ENCODE data around the gene PTPRH.

The PTPRH gene

DNA sequence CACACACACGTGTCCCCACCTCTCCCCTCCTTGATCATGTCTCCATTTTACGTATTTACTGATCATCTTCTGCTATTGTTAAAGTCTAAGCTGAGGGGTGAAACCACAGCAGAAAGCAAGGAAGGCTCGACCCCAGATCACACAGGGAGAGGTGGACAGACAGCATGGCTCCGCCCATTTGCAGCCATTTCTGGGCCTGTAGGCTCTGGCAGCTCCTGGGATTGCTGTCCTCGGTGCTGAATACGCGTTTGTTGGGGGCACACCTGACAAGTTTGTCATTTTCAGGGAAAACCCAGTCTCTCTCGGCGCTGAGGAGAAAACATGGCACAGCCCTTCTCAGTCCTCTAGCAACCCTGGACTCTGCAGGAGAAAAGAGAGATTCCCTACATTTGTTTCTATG is 11.2 kb upstream of the PTPRH start:
- no peaks in the 10 kb centered on the region for H3K79me2 ChIP-seq (ENCODE audit: control insufficient read depth, insufficient read depth, low read length, poor library complexity)
- no peak overlapping the region for H3K14ac ChIP-seq (ENCODE audit: low read length)
- H2BK5ac ChIP-seq (ENCODE audit: low read depth, low read length, poor library complexity), result no peak overlapping the region
- H3K4ac ChIP-seq (ENCODE audit: low read depth, low read length), result no peak overlapping the region
- no peak overlapping the region for H2BK12ac ChIP-seq (ENCODE audit: low read length)
- H2AK5ac ChIP-seq (ENCODE audit: low read length), result no peak overlapping the region
- no peak for DNase-seq
- peaks cover 3% of the 10 kb centered on the region for H3K9me3 ChIP-seq (ENCODE audit: insufficient read depth, low read depth, low read length)
- no peak overlapping the region for H3K9ac ChIP-seq (ENCODE audit: low read length)
- H2AFZ ChIP-seq (ENCODE audit: insufficient read depth, low read length, poor library complexity), result no peak overlapping the region
- peaks cover 0 to 6% of the 10 kb centered on the region in 2 experiments for H3K36me3 ChIP-seq (ENCODE audit: control insufficient read depth in 1 of 2, insufficient read depth in 2 of 2, low read length in 2 of 2)
- H3K27ac ChIP-seq (ENCODE audit: low read depth, low read length), result no peak overlapping the region
- H3K23ac ChIP-seq (ENCODE audit: low read length), result no peak overlapping the region
- H3K4me2 ChIP-seq (ENCODE audit: low read length), result no peak overlapping the region
- H2BK120ac ChIP-seq (ENCODE audit: insufficient read depth, low read length, poor library complexity), result no peak overlapping the region
- no peak overlapping the region for H4K12ac ChIP-seq (ENCODE audit: low read depth, low read length)
- H4K8ac ChIP-seq (ENCODE audit: low read depth, low read length), result no peak overlapping the region
- no peak overlapping the region for H3K18ac ChIP-seq (ENCODE audit: low read length)
- no CpG with 5 or more reads among the region's 9 CpGs for WGBS (ENCODE audit: extremely low coverage, insufficient coverage, insufficient read length)
- H3K4me3 ChIP-seq (ENCODE audit: low read depth, low read length), result no peak overlapping the region
- H4K91ac ChIP-seq (ENCODE audit: low read depth, low read length), result no peak overlapping the region
- peaks cover 3% of the 10 kb centered on the region for H3K79me1 ChIP-seq (ENCODE audit: low read length)
- H3K27me3 ChIP-seq (ENCODE audit: insufficient read depth, low read length), result no peaks in the 10 kb centered on the region
- H3K4me1 ChIP-seq (ENCODE audit: control insufficient read depth in 1 of 2, insufficient read depth in 2 of 2, low read length in 2 of 2), result peaks cover 5 to 6% of the 10 kb centered on the region in 2 experiments

DNA sequence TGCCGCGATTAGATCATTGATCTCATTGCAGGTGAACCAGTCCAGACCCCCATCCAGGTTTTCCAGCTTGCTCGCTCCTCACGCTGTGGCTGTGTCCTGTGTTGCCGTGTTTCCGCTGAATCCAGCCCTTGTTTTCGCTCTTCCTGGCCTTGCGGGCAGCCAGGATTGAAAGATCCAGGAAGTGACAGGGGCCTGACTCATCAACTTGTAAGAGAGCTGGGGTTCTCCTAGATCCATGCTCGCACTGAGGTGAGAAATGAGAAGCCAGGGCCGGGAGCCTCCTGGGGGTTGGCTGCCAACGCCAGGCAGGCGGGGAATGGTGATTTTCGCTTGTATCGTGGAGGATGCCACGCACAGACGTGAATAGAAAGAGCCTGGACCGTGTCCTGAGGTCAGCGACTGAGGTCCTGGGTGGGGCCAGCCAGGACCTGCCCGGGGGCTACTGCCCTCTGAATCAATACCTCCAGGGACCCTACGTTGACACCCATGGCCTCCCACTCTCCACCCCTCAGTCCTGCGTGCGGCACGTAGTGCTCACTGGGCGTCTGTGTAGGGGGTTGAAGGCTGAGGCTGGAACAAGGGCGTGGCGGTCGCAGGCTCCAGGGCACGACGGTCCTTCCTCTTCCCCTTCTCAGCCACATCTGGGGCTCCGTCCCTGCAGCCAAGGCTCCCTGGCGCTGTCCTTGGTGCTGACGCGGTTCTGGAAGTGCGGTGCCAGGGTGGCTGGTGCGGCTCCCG is 7.3 kb upstream of the PTPRH start:
- Histone ChIP-seq H3K27me3 (ENCODE audit: insufficient read depth, low read length) (no peaks in the 10 kb centered on the region), H3K79me1 (ENCODE audit: low read length) (peaks cover 3% of the 10 kb centered on the region), H3K36me3 (ENCODE audit: control insufficient read depth in 1 of 2, insufficient read depth in 2 of 2, low read length in 2 of 2) (no peaks in the 10 kb centered on the region), H2BK12ac (ENCODE audit: low read length) (no peak overlapping the region), H2BK5ac (ENCODE audit: low read depth, low read length, poor library complexity) (peak overlapping the region; percentile 4), H3K9ac (ENCODE audit: low read length) (no peak overlapping the region), H4K91ac (ENCODE audit: low read depth, low read length) (no peak overlapping the region), H3K23ac (ENCODE audit: low read length) (no peak overlapping the region), H3K4ac (ENCODE audit: low read depth, low read length) (no peak overlapping the region), H3K9me3 (ENCODE audit: insufficient read depth, low read depth, low read length) (peaks cover 6% of the 10 kb centered on the region), H3K79me2 (ENCODE audit: control insufficient read depth, insufficient read depth, low read length, poor library complexity) (no peaks in the 10 kb centered on the region), H3K27ac (ENCODE audit: low read depth, low read length) (peak overlapping the region; percentile 30), H2BK120ac (ENCODE audit: insufficient read depth, low read length, poor library complexity) (peak overlapping the region; percentile 7), H4K12ac (ENCODE audit: low read depth, low read length) (no peak overlapping the region), H2AK5ac (ENCODE audit: low read length) (no peak overlapping the region), H3K18ac (ENCODE audit: low read length) (no peak overlapping the region), H4K8ac (ENCODE audit: low read depth, low read length) (no peak overlapping the region), H3K4me2 (ENCODE audit: low read length) (peak overlapping the region; percentile 69), H3K4me1 (ENCODE audit: control insufficient read depth in 1 of 2, insufficient read depth in 2 of 2, low read length in 2 of 2) (peaks cover 5 to 6% of the 10 kb centered on the region in 2 experiments), H3K14ac (ENCODE audit: low read length) (peak overlapping the region; percentile 8), H2AFZ (ENCODE audit: insufficient read depth, low read length, poor library complexity) (peak overlapping the region; percentile 40), H3K4me3 (ENCODE audit: low read depth, low read length) (peak overlapping the region; percentile 62)
- peak; percentile 94 to 95 for DNase-seq
- no CpG with 5 or more reads among the region's 36 CpGs for WGBS (ENCODE audit: extremely low coverage, insufficient coverage, insufficient read length)

DNA sequence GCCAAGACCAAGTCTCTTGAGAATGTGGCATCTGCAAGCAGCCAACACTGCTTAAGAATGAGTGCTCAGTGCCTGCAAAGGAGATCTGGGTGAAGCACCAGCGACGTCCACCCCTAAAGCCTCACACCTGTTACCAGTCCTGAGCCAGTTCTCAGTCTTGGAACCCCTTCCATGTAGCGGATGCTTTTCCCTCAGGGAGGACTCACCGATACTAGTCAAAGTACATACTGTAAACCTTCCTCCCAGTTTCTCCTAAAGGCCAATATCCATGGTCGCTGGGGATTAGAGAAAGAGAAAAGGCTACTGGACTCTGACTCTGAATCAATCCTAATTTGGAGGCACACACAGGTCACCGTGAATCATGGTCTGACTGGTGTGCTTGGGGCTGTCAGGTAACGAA is 4.2 kb upstream of the PTPRH start:
- H3K4ac ChIP-seq (ENCODE audit: low read depth, low read length), result no peak overlapping the region
- H3K23ac ChIP-seq (ENCODE audit: low read length), result no peak overlapping the region
- H4K91ac ChIP-seq (ENCODE audit: low read depth, low read length), result no peak overlapping the region
- H2BK120ac ChIP-seq (ENCODE audit: insufficient read depth, low read length, poor library complexity), result no peak overlapping the region
- H2AFZ ChIP-seq (ENCODE audit: insufficient read depth, low read length, poor library complexity), result no peak overlapping the region
- H2BK5ac ChIP-seq (ENCODE audit: low read depth, low read length, poor library complexity), result no peak overlapping the region
- H4K12ac ChIP-seq (ENCODE audit: low read depth, low read length), result no peak overlapping the region
- H4K8ac ChIP-seq (ENCODE audit: low read depth, low read length), result no peak overlapping the region
- DNase-seq, result no peak
- no peaks in the 10 kb centered on the region for H3K36me3 ChIP-seq (ENCODE audit: control insufficient read depth in 1 of 2, insufficient read depth in 2 of 2, low read length in 2 of 2)
- no peak overlapping the region for H3K18ac ChIP-seq (ENCODE audit: low read length)
- no CpG with 5 or more reads among the region's 7 CpGs for WGBS (ENCODE audit: extremely low coverage, insufficient coverage, insufficient read length)
- H3K79me2 ChIP-seq (ENCODE audit: control insufficient read depth, insufficient read depth, low read length, poor library complexity), result no peaks in the 10 kb centered on the region
- peaks cover 5 to 6% of the 10 kb centered on the region in 2 experiments for H3K4me1 ChIP-seq (ENCODE audit: control insufficient read depth in 1 of 2, insufficient read depth in 2 of 2, low read length in 2 of 2)
- H2AK5ac ChIP-seq (ENCODE audit: low read length), result no peak overlapping the region
- H3K14ac ChIP-seq (ENCODE audit: low read length), result no peak overlapping the region
- no peak overlapping the region for H3K4me3 ChIP-seq (ENCODE audit: low read depth, low read length)
- no peaks in the 10 kb centered on the region for H3K27me3 ChIP-seq (ENCODE audit: insufficient read depth, low read length)
- H3K9me3 ChIP-seq (ENCODE audit: insufficient read depth, low read depth, low read length), result peaks cover 2% of the 10 kb centered on the region
- H3K4me2 ChIP-seq (ENCODE audit: low read length), result no peak overlapping the region
- H3K27ac ChIP-seq (ENCODE audit: low read depth, low read length), result no peak overlapping the region
- H3K9ac ChIP-seq (ENCODE audit: low read length), result no peak overlapping the region
- peaks cover 3% of the 10 kb centered on the region for H3K79me1 ChIP-seq (ENCODE audit: low read length)
- no peak overlapping the region for H2BK12ac ChIP-seq (ENCODE audit: low read length)

DNA sequence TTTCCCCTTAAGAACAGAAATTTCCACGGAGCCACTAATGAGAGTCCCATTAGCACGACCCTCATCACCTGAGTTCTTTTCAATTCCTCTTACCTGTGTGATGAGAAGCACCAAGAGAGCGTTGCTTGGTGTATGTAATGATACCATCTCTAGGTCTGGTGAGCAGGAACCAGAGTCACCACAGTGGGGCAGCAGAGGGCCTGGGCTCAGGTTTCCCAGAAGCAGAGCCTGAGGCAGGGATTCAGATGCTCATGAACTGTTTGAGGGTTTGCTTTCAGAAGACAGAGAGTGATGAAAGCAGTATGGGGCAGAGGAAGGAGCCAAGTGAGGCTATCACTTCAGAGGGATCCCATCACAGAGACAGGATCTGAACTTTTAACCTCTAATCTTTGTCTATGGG is 3.1 kb upstream of the PTPRH start:
- H3K9me3 ChIP-seq (ENCODE audit: insufficient read depth, low read depth, low read length), result peaks cover 2% of the 10 kb centered on the region
- H3K4me2 ChIP-seq (ENCODE audit: low read length), result no peak overlapping the region
- no peaks in the 10 kb centered on the region for H3K36me3 ChIP-seq (ENCODE audit: control insufficient read depth in 1 of 2, insufficient read depth in 2 of 2, low read length in 2 of 2)
- H2AFZ ChIP-seq (ENCODE audit: insufficient read depth, low read length, poor library complexity), result no peak overlapping the region
- no peak overlapping the region for H3K27ac ChIP-seq (ENCODE audit: low read depth, low read length)
- no peak overlapping the region for H4K12ac ChIP-seq (ENCODE audit: low read depth, low read length)
- no peak overlapping the region for H3K9ac ChIP-seq (ENCODE audit: low read length)
- no peak overlapping the region for H4K8ac ChIP-seq (ENCODE audit: low read depth, low read length)
- H3K4me1 ChIP-seq (ENCODE audit: control insufficient read depth in 1 of 2, insufficient read depth in 2 of 2, low read length in 2 of 2), result peaks cover 5 to 6% of the 10 kb centered on the region in 2 experiments
- no CpG with 5 or more reads among the region's 3 CpGs for WGBS (ENCODE audit: extremely low coverage, insufficient coverage, insufficient read length)
- no peak overlapping the region for H3K18ac ChIP-seq (ENCODE audit: low read length)
- no peak overlapping the region for H2BK5ac ChIP-seq (ENCODE audit: low read depth, low read length, poor library complexity)
- H3K79me2 ChIP-seq (ENCODE audit: control insufficient read depth, insufficient read depth, low read length, poor library complexity), result no peaks in the 10 kb centered on the region
- no peaks in the 10 kb centered on the region for H3K27me3 ChIP-seq (ENCODE audit: insufficient read depth, low read length)
- no peak overlapping the region for H3K4ac ChIP-seq (ENCODE audit: low read depth, low read length)
- H3K4me3 ChIP-seq (ENCODE audit: low read depth, low read length), result no peak overlapping the region
- DNase-seq, result peak; percentile 83 to 88
- no peak overlapping the region for H2BK12ac ChIP-seq (ENCODE audit: low read length)
- no peak overlapping the region for H2AK5ac ChIP-seq (ENCODE audit: low read length)
- H3K79me1 ChIP-seq (ENCODE audit: low read length), result peaks cover 3% of the 10 kb centered on the region
- no peak overlapping the region for H3K14ac ChIP-seq (ENCODE audit: low read length)
- H2BK120ac ChIP-seq (ENCODE audit: insufficient read depth, low read length, poor library complexity), result no peak overlapping the region
- no peak overlapping the region for H3K23ac ChIP-seq (ENCODE audit: low read length)
- H4K91ac ChIP-seq (ENCODE audit: low read depth, low read length), result no peak overlapping the region

Data from trophoblast cell (in vitro differentiated cells and primary cell).